ENCODE data around the gene BAZ2B. TPM values are rescaled to one million over a fixed set of nuclear protein-coding genes. Genes with fewer than 3 reads are reported as not detected.
A peak's percentile ranks its signal among the peaks of the same experiment; 100 is the strongest.

BAZ2B gene
- total RNA-seq, 1 experiment from 2014 or later = 33.0 TPM

DNA sequence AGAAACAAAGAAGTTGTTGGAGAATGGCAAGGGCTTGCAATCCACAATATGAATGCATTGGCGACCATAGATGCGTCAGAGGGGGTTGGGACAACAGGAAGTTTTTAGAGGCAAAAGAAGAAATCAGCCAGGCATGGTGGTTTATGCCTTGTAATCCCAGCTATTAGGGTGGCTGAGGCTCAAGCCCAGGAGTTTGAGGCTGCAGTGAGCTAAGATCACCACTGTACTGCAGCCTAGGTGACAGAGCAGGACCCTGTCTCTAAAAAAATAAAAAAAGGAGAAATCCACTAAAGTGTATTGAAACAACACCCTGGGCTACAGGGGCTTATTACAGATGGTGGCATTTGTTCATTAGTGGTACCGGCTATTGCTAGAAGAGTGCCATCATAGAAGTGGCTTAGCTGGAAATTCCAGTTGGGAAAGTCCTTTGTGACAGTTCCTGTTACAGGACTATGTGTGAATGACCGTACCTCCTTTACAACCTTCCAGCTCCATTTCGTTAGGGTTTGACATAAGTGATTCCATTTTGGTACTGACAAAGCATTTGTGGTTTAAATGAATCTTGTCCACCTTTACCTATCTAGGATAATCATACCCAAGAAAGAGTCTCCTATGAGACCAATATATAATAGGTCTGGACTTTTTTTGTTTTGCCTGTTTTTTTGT is 319.2 kb downstream of the BAZ2B start (continued):
- TF ChIP-seq ESRRA (CRISPR knock-in tag; IDR thresholded peaks at IDR 0.05; ENCODE audit: borderline replicate concordance) = no peak

DNA sequence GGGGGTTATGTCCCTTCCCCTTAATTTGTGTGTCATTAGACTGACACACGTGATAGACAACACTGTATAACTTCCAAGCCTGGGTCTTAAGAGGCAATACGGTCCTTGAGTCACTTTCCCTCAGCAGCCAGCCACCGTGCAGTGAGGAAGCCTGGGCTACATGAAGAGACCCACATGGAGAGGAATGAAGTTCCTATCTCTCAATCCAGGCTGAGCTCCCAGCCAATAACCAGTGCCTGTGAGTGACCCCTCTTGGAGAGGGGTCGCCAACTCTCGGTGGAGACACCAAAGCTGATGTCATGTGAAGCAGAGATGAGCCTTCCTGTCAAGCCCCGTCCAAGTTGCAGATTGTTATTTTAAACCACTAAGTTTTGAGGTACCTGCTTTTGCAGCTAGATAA is 324.2 kb downstream of the BAZ2B start:
- H3K27ac Mint-ChIP-seq = no peak overlapping the region
- H3K27me3 Mint-ChIP-seq (ENCODE audit: low read depth) = no peaks in the 10 kb centered on the region; the same call in 1 of the 2 replicates
- peaks cover 14% of the 10 kb centered on the region for H3K4me1 Mint-ChIP-seq
- ChIA-PET CTCF (no interaction called here), POLR2A (no interaction called here)
- H3K36me3 Mint-ChIP-seq = no peaks in the 10 kb centered on the region
- no peak overlapping the region for H3K4me3 Mint-ChIP-seq
- ATAC-seq (peak; percentile 92), DNase-seq (ENCODE audit: low spot score) (no peak)
- TF ChIP-seq GRHL2 (CRISPR knock-in tag; IDR thresholded peaks at IDR 0.05; ENCODE audit: insufficient replicate concordance, severe bottlenecking) (no peak), NR3C1 (CRISPR knock-in tag; conservative IDR thresholded peaks at IDR 0.05; ENCODE audit: low read depth) (no peak), SP1 (CRISPR knock-in tag; conservative IDR thresholded peaks at IDR 0.05) (no peak)
- TF ChIP-seq, protein P1, sequence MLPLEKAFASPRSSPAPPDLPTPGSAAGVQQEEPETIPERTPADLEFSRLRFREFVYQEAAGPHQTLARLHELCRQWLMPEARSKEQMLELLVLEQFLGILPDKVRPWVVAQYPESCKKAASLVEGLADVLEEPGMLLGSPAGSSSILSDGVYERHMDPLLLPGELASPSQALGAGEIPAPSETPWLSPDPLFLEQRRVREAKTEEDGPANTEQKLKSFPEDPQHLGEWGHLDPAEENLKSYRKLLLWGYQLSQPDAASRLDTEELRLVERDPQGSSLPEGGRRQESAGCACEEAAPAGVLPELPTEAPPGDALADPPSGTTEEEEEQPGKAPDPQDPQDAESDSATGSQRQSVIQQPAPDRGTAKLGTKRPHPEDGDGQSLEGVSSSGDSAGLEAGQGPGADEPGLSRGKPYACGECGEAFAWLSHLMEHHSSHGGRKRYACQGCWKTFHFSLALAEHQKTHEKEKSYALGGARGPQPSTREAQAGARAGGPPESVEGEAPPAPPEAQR (CRISPR knock-in tag; IDR thresholded peaks at IDR 0.05) = no peak
- TF ChIP-seq, protein P2, sequence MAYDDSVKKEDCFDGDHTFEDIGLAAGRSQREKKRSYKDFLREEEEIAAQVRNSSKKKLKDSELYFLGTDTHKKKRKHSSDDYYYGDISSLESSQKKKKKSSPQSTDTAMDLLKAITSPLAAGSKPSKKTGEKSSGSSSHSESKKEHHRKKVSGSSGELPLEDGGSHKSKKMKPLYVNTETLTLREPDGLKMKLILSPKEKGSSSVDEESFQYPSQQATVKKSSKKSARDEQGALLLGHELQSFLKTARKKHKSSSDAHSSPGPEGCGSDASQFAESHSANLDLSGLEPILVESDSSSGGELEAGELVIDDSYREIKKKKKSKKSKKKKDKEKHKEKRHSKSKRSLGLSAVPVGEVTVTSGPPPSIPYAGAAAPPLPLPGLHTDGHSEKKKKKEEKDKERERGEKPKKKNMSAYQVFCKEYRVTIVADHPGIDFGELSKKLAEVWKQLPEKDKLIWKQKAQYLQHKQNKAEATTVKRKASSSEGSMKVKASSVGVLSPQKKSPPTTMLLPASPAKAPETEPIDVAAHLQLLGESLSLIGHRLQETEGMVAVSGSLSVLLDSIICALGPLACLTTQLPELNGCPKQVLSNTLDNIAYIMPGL (CRISPR knock-in tag; IDR thresholded peaks at IDR 0.05) = no peak
- H3K9me3 Mint-ChIP-seq = no peaks in the 10 kb centered on the region

DNA sequence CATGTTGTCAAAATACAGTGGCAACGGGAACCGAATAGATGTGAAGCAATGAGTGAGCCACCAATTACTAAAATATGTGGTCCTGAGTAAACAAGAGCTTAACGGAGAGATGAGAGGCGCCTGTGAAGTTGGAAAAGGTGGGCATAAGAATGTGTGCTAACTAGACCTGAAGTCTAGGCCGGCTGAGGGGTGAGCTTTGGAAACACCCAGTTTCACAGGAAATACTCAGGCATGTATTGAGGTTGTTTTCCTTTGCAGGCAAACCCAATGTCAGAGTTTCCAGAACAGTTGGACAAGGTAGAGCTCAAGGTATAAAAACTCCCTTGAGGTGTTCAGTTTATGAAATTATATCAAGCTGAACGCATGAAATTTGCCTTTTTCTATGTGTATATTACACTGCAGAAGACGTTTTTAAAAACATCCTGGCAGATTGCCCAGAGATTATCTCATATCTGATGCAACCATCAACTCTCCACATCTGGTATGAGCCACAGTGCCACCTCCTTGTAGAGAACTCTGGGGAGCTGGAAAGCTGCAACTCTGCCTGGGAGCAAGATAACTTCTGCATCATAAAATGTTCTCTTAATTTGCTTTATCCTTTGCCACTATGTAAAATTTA is 325.9 kb downstream of the BAZ2B start:
- TF ChIP-seq ZNF416 (CRISPR knock-in tag; IDR thresholded peaks at IDR 0.05) = no peak
- TF ChIP-seq GABPB1 (CRISPR knock-in tag; IDR thresholded peaks at IDR 0.05) = peak; percentile 95
- H3K4me3 Mint-ChIP-seq = no peak overlapping the region
- no peak overlapping the region for H3K27ac Mint-ChIP-seq
- H3K9me3 Mint-ChIP-seq = no peaks in the 10 kb centered on the region
- no peaks in the 10 kb centered on the region for H3K36me3 Mint-ChIP-seq
- H3K27me3 Mint-ChIP-seq (ENCODE audit: low read depth) = peaks cover 3% of the 10 kb centered on the region; the same call in 1 of the 2 replicates
- no peak for ATAC-seq
- DNase-seq (ENCODE audit: low spot score) = no peak
- POLR2A ChIA-PET = no interaction called here
- CTCF ChIA-PET = no interaction called here
- H3K4me1 Mint-ChIP-seq = peaks cover 18% of the 10 kb centered on the region

DNA sequence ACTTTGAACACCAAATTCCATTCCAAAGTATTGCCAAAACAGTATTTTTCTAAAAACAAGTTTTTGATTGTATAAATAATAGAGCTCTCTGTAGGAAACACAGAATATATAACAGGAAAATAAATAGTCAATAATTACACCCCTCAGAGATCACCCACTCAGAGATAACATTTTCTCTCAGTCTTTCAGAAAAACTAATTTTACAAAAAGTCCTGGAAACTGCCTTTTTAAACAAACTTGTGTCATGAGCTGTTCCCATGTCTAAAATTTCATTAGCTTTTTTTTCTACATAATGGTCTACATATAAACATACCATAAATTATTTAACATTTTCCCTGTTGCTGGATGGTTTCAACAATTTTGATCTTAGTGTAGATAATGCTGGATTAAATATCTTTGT is 328.6 kb downstream of the BAZ2B start:
- Mint-ChIP-seq H3K9me3 (no peaks in the 10 kb centered on the region), H3K4me1 (peaks cover 23% of the 10 kb centered on the region), H3K36me3 (peaks cover under 1% of the 10 kb centered on the region; the same call in 1 of the 2 replicates), H3K27me3 (ENCODE audit: low read depth) (peaks cover 3% of the 10 kb centered on the region; the same call in 1 of the 2 replicates), H3K4me3 (peak overlapping the region; percentile 82), H3K27ac (peak overlapping the region; percentile 98; the same call in 1 of the 2 replicates)
- ChIA-PET POLR2A (interaction anchor here (1.0 kb wide), 1 partner anchor 424 kb away, joined by 3 read pairs; the partner anchor contains the start of gene MARCHF7), CTCF (interaction anchor here (1.4 kb wide), 1 partner anchor 101 kb away, joined by 3 read pairs; no protein-coding TSS in a partner anchor)
- DNase-seq (ENCODE audit: low spot score) (no peak), ATAC-seq (no peak)
- TF ChIP-seq ZNF263 (CRISPR knock-in tag; IDR thresholded peaks at IDR 0.05; ENCODE audit: low read depth) = no peak
- TF ChIP-seq, protein P3, sequence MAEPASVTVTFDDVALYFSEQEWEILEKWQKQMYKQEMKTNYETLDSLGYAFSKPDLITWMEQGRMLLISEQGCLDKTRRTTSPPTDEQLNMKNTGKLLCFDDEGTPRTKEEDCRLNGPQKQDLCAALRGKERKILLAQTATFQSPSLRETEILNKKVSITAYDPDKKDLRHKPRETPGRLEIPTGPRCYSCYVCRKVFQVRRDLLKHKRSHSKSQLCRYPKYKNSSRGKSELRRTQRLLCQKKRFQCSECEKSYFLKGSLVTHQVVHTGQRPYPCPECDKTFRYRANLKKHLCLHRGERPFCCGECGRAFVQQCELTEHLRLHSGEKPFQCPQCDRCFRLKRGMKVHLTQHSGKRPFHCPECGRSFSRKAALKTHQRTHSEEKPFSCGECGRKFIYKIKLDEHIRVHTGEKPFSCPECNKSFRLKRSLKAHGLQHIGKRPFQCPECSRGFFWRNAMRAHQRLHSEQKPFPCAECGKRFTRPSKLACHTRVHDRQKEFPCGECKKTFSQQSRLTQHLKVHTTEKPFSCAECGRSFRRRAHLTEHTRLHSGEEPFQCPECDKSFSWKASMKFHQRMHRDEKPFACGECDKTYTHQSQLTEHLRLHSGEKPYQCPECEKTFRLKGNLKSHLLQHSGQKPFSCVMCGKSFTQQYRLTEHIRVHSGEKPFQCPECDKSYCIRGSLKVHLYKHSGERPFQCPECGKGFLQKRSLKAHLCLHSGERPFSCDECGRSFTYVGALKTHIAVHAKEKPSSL (CRISPR knock-in tag; conservative IDR thresholded peaks at IDR 0.05) = no peak
- no peak for TF ChIP-seq JAZF1 (CRISPR knock-in tag; IDR thresholded peaks at IDR 0.05)
- TF ChIP-seq, protein P4, sequence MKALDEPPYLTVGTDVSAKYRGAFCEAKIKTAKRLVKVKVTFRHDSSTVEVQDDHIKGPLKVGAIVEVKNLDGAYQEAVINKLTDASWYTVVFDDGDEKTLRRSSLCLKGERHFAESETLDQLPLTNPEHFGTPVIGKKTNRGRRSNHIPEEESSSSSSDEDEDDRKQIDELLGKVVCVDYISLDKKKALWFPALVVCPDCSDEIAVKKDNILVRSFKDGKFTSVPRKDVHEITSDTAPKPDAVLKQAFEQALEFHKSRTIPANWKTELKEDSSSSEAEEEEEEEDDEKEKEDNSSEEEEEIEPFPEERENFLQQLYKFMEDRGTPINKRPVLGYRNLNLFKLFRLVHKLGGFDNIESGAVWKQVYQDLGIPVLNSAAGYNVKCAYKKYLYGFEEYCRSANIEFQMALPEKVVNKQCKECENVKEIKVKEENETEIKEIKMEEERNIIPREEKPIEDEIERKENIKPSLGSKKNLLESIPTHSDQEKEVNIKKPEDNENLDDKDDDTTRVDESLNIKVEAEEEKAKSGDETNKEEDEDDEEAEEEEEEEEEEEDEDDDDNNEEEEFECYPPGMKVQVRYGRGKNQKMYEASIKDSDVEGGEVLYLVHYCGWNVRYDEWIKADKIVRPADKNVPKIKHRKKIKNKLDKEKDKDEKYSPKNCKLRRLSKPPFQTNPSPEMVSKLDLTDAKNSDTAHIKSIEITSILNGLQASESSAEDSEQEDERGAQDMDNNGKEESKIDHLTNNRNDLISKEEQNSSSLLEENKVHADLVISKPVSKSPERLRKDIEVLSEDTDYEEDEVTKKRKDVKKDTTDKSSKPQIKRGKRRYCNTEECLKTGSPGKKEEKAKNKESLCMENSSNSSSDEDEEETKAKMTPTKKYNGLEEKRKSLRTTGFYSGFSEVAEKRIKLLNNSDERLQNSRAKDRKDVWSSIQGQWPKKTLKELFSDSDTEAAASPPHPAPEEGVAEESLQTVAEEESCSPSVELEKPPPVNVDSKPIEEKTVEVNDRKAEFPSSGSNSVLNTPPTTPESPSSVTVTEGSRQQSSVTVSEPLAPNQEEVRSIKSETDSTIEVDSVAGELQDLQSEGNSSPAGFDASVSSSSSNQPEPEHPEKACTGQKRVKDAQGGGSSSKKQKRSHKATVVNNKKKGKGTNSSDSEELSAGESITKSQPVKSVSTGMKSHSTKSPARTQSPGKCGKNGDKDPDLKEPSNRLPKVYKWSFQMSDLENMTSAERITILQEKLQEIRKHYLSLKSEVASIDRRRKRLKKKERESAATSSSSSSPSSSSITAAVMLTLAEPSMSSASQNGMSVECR (CRISPR knock-in tag; IDR thresholded peaks at IDR 0.05; ENCODE audit: borderline replicate concordance) = no peak
- no peak for TF ChIP-seq ZNF232 (CRISPR knock-in tag; IDR thresholded peaks at IDR 0.05)
- TF ChIP-seq FOXP1 (CRISPR knock-in tag; IDR thresholded peaks at IDR 0.05; ENCODE audit: borderline replicate concordance) = no peak
- TF ChIP-seq ZNF219 (CRISPR knock-in tag; IDR thresholded peaks at IDR 0.05; ENCODE audit: borderline replicate concordance) = no peak

Measured in WTC11 (cell line).